ENCODE data around the gene CCL7. TPM values are rescaled to one million over a fixed set of nuclear protein-coding genes. Genes with fewer than 3 reads are reported as not detected.

CCL7 gene
- total RNA-seq (not detected in 2 replicates), polyA plus RNA-seq (not detected in 2 replicates)

- no peak for TF ChIP-seq CTCF (IDR thresholded peaks at IDR 0.05; ENCODE audit: low read depth, low read length)
- DNase-seq (ENCODE audit: low read depth in 1 of 2, low spot score in 1 of 2) = peak in 1 of 2 donors; percentile 60
Measured at GRCh38 chr17:34269969-34270368, at the start of gene CCL7. Gene CCL7, plus strand, starts transcription at chr17:34270221. Its CDS starts 70 bp downstream, at chr17:34270291.

GRCh38 chr17:34220752-34221395 is 49.1 kb upstream of the CCL7 start:
- no peaks in the 10 kb centered on the region for H3K9me3 ChIP-seq (ENCODE audit: low read depth)
- peak in 1 of 2 donors; percentile 54 for DNase-seq (ENCODE audit: low read depth in 1 of 2, low spot score in 1 of 2)
- H3K27ac ChIP-seq = no peak overlapping the region
- H3K4me1 ChIP-seq (ENCODE audit: low read depth) = no peaks in the 10 kb centered on the region
- no peak overlapping the region for H3K4me3 ChIP-seq
- TF ChIP-seq CTCF (IDR thresholded peaks at IDR 0.05; ENCODE audit: low read depth, low read length) = no peak
- no peaks in the 10 kb centered on the region for H3K27me3 ChIP-seq
- H3K36me3 ChIP-seq = no peaks in the 10 kb centered on the region

More at GRCh38 chr17:34269969-34270368, at the start of gene CCL7:
- H3K9me3 ChIP-seq (ENCODE audit: low read depth) = no peaks in the 10 kb centered on the region
- no peaks in the 10 kb centered on the region for H3K4me1 ChIP-seq (ENCODE audit: low read depth)
- H3K27ac ChIP-seq = no peak within 1 kb of the TSS
- H3K36me3 ChIP-seq = no peaks in the 10 kb centered on the region
- H3K4me3 ChIP-seq = no peak within 1 kb of the TSS
- peaks cover 6% of the 10 kb centered on the region for H3K27me3 ChIP-seq

- H3K9me3 ChIP-seq (ENCODE audit: low read depth) = no peaks in the 10 kb centered on the region
- H3K4me3 ChIP-seq = no peak overlapping the region
Measured at GRCh38 chr17:34221411-34221810, 48.6 kb upstream of the CCL7 start.

GRCh38 chr17:34222722-34223497 is 47.1 kb upstream of the CCL7 start:
- no peaks in the 10 kb centered on the region for H3K9me3 ChIP-seq (ENCODE audit: low read depth)
- H3K27ac ChIP-seq = no peak overlapping the region
- TF ChIP-seq CTCF (IDR thresholded peaks at IDR 0.05; ENCODE audit: low read depth, low read length) = no peak
- no peaks in the 10 kb centered on the region for H3K27me3 ChIP-seq
- DNase-seq (ENCODE audit: low read depth in 1 of 2, low spot score in 1 of 2) = no peak
- no peak overlapping the region for H3K4me3 ChIP-seq
- no peaks in the 10 kb centered on the region for H3K4me1 ChIP-seq (ENCODE audit: low read depth)
- H3K36me3 ChIP-seq = no peaks in the 10 kb centered on the region

More at GRCh38 chr17:34221411-34221810, 48.6 kb upstream of the CCL7 start:
- DNase-seq (ENCODE audit: low read depth in 1 of 2, low spot score in 1 of 2) = no peak
- no peak for TF ChIP-seq CTCF (IDR thresholded peaks at IDR 0.05; ENCODE audit: low read depth, low read length)
- H3K36me3 ChIP-seq = no peaks in the 10 kb centered on the region
- no peaks in the 10 kb centered on the region for H3K4me1 ChIP-seq (ENCODE audit: low read depth)
- no peaks in the 10 kb centered on the region for H3K27me3 ChIP-seq
- no peak overlapping the region for H3K27ac ChIP-seq

- no peaks in the 10 kb centered on the region for H3K9me3 ChIP-seq (ENCODE audit: low read depth)
- no peaks in the 10 kb centered on the region for H3K36me3 ChIP-seq
- H3K27ac ChIP-seq = no peak overlapping the region
- no peak overlapping the region for H3K4me3 ChIP-seq
- no peak for TF ChIP-seq CTCF (IDR thresholded peaks at IDR 0.05; ENCODE audit: low read depth, low read length)
- DNase-seq (ENCODE audit: low read depth in 1 of 2, low spot score in 1 of 2) = no peak
- H3K4me1 ChIP-seq (ENCODE audit: low read depth) = no peaks in the 10 kb centered on the region
- H3K27me3 ChIP-seq = no peaks in the 10 kb centered on the region
Measured at GRCh38 chr17:34225046-34225445, 45.0 kb upstream of the CCL7 start.
